MV-4-11 (cell line): Measurements from ENCODE around the gene BCHE.
"Not testable (repeated sequence)": the region's sequence is repeated elsewhere in the genome, so short reads cannot be mapped to it uniquely, and the experiment has no call there.

ENCODE experiments used
- DNase-seq: peaks from one replicate; lab custom pipeline; 2025; lab: John Stamatoyannopoulos, UW

The BCHE gene

GRCh38 chr3:165816209-165816608, 21.0 kb downstream of the BCHE start:
- no peak for DNase-seq

DNA sequence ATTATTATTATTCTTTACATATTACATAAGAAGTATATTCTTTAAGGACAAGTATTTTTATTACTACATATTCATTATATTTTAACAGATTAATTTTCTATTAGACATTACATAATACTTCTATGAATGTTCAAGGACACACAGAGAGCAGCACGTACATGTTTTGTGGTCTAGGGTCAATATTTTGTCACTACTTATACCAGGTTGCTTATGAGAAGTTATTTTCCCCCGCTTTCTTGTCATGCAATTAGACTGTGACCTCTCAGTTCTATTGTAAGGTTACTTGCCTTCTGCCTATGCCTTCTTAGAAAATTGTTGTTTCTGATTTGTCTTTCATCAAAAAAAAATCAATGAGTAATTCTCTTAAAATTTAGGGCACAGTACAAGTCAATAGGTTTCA, 21.5 kb downstream of the BCHE start:
- no peak for DNase-seq

DNA sequence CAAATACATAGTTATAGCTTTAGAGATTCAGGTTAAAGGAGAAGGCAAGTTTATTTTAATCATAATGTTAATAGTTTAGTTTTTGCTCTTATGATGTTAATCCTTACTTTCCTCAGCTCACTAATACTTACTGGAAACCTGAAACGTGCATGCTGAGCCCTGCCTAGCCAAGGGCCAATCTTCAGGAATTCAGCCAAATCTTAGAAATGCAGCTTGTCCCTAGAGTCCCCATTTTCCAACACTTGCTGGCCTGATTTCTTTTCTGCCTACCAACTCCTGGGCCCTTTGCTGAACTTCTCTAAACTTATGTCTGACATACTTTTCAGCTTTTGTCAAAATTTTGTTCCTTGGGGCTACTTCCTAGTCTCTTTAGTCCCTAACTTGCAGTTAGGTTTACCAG, 22.8 kb downstream of the BCHE start:
- DNase-seq = no peak

GRCh38 chr3:165807937-165808336, 29.3 kb downstream of the BCHE start:
- DNase-seq = not testable (repeated sequence)

- DNase-seq = no peak
These were observed 31.2 kb downstream of the BCHE start for GRCh38 chr3:165805946-165806561.

DNA sequence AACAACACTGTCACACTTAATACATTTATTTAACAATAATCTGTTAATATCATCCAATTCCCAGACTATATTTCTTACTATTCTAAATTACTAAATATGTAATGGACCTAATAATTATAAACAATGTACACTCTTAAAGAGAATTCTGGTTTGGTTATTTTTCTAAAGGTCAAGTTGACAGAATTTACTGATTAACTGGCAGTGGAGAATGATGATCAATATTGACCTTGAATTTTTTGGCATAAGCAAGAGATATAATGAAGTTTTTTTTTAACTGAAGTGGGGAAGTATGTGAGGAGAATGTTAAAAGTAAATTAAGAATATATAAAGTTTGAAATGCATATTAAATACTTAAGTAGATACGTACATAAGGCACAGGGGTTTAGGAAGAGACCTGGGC, 33.8 kb downstream of the BCHE start:
- DNase-seq = no peak

- DNase-seq = no peak
These were observed 36.3 kb downstream of the BCHE start for GRCh38 chr3:165800970-165801369.

- no peak for DNase-seq
These were observed 38.2 kb downstream of the BCHE start for GRCh38 chr3:165799026-165799425.

GRCh38 chr3:165797551-165797950, 39.7 kb downstream of the BCHE start:
- DNase-seq = no peak

GRCh38 chr3:165796701-165797100, 40.5 kb downstream of the BCHE start:
- DNase-seq = no peak

- no peak for DNase-seq
These were observed 48.7 kb downstream of the BCHE start for GRCh38 chr3:165788531-165788930.

- DNase-seq = no peak
These were observed 51.2 kb downstream of the BCHE start for GRCh38 chr3:165786013-165786412.

DNA sequence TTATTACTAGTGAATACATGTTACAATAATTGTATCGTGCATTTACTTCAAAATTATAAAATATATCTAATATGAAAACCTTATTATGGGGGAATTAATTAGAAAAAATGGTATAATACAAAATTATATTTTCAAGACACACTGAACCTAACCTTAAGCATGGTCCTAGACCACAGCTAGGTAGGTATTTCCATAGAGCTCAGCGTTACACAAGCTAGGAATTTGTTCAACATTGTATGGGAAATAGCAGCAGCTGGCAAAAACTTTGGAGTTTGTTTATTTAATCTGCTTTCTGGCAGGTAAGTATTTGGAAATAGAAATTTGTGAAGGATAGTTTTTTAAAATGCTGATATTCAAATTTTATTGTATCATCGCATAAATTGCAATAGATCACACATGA, 52.9 kb downstream of the BCHE start:
- no peak for DNase-seq

DNA sequence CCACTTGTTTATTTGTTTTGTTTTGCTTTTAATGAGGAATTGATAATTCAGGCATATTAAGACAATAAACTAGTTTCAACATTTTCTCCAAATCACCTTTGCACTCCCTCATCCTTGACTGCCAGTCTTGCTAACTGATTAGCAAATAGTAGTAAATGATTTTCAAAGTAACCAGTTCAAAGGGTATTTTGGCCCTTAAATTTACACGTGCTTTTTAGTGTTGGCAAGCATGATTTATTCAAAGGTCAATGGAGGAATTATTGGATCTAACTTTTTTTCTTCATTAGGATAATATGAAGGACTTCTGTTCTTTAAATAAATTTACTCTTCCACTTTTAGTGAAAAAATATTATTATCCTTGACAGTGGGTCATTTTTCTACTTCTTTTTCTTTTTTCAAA, 53.8 kb downstream of the BCHE start:
- no peak for DNase-seq

DNA sequence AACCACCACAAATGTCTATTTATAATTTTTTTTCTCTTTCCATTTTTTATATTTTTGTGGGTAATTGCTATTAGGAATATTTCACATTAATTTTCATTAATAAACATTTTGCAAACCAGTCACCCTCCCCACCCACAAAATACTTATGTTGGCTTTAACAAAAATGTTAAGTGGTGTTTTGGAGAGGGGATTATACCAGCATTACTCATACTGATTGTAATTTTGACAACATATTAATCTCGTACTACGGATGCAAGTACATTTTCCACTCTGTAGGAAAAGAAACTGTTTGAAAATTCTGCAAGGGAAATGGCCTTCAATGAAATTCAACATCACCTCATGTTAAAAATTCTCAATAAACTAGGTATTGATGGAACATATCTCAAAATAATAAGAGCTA, 58.3 kb downstream of the BCHE start:
- DNase-seq = no peak

- no peak for DNase-seq
These were observed 58.8 kb downstream of the BCHE start for GRCh38 chr3:165778456-165778855.

DNA sequence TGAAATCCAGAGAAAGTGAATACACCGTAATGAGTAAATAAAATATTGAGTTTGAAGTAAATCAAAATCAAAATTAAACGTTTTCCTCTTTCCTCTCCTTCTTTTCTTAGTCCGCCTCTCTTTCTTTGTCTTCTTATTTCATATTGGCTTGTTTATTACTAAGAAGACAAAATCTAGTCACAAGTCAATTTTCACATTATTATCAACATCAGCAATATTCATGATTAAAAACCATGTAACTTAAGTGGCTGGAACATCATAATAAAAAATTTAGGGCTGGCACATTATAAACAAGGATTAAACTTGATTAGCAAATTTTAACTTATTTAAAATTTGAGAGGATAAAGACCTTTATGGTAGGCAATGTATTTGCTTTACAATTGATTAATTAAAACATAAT, 61.4 kb downstream of the BCHE start:
- no peak for DNase-seq

- no peak for DNase-seq
These were observed 66.4 kb downstream of the BCHE start for GRCh38 chr3:165770781-165771180.

GRCh38 chr3:165768680-165769079, 68.5 kb downstream of the BCHE start:
- no peak for DNase-seq

DNA sequence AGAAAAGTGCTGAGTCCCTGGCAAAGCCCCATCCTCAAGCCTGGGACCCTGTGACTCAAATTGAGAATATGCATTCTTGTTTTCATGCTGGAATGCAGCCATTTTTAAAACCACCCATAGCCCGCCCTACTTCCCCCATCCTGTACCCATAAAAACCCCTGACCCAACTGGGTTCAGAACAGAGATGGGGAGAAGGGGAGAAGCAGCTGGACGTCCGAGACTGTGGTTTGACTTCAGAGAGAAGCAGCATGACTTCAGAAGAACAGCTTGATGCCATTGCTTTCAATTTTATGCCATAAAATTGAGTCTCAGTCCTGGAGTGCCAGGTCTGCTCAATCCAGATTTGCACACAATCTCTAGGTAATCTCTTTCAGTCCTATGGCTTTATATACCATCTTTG, 78.2 kb downstream of the BCHE start:
- no peak for DNase-seq

GRCh38 chr3:165755571-165755970, 81.7 kb downstream of the BCHE start:
- no peak for DNase-seq

DNA sequence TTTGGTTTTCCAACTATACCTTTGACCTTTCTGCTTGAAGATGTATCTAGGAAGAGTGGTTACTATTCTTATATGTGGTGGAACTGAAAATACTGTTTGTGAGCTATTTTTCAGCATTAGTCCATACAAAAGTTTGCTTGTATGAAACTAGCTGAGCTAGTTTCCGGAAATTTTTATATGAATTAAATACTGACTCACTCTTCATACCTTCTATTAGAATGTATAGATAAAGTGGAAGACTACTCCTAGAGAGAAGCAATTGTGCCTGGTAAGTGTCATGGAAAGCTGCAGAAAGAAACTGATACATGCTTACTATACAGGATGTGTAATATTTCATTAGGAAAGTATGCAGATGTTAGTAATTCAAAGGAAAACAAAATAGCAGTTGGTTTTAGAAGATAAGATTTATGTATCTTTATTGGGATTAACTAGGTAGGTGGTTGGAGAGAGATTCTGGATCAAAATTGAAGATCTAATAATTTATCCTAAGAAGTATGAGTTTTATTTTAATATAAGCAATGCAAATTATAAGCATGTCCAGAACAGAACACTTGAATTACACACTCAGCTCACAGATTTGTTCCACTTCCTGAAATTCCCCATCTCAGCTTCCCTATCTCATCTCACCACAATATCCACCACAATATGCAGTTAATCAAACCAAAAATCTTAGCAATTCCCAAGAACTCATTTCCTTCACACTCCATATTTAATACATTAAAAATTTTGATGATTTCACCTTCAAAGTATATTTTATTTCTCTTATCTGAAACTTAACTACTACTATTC, 82.8 kb downstream of the BCHE start:
- DNase-seq = no peak

GRCh38 chr3:165753560-165753959, 83.7 kb downstream of the BCHE start:
- no peak for DNase-seq

DNA sequence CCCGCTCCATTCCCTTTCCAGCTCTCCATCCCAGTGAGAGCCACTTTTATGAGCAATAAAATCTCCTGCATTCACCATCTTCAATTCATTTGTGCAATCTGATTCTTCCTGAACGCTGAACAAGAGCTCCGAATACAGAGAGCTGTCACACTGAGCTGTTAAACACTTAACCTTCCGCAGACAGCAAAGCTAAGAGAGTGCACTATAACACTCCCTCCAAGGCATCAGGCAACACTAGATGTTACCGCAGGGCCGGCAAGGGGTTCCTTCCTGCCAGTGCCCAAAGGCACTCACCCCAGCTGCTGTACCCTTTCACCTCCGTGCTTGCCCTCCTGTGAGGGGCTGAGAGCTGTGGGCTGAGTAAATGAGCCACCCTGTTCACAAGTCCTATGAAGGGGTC, 85.6 kb downstream of the BCHE start:
- DNase-seq = no peak
